ENCODE measurements around the gene INSL4. TPM values are rescaled to one million over a fixed set of nuclear protein-coding genes. Genes with fewer than 3 reads are reported as not detected.
A peak's percentile ranks its signal among the peaks of the same experiment; 100 is the strongest.

Gene INSL4
- total RNA-seq: not detected

- H3K27me3 ChIP-seq: no peaks in the 10 kb centered on the region
- peaks cover 0 to 9% (median under 1%) of the 10 kb centered on the region in 4 donors for H3K9me3 ChIP-seq
- H3K27ac ChIP-seq: no peak within 1 kb of the TSS
- H3K4me1 ChIP-seq: no peaks in the 10 kb centered on the region
- TF ChIP-seq EP300 (IDR thresholded peaks at IDR 0.05): no peak
- TF ChIP-seq CTCF (IDR thresholded peaks at IDR 0.05): no peak
- no peak for TF ChIP-seq POLR2A (IDR thresholded peaks at IDR 0.05)
- H3K4me3 ChIP-seq: no peak within 1 kb of the TSS
- no peaks in the 10 kb centered on the region for H3K36me3 ChIP-seq
- 82 to 89% methylated on average over 2 of the region's 2 CpGs for WGBS, 2 donors
- DNase-seq (ENCODE audit: low spot score in 2 of 2): no peak
These were observed at the start of gene INSL4 for GRCh38 chr9:5231212-5231611. Gene INSL4 (plus strand): TSS chr9:5231419. CDS start chr9:5231524, 105 bp downstream.

GRCh38 chr9:5184776-5185175, 46.4 kb upstream of the INSL4 start:
- TF ChIP-seq CTCF (IDR thresholded peaks at IDR 0.05) (no peak), EP300 (IDR thresholded peaks at IDR 0.05) (no peak), POLR2A (IDR thresholded peaks at IDR 0.05) (no peak)

GRCh38 chr9:5185220-5185840, 45.9 kb upstream of the INSL4 start, which contains the start of gene INSL6:
Gene INSL6 (minus strand): TSS chr9:5185639. CDS start chr9:5185602, 37 bp downstream.
- 93 to 94% methylated on average over 44 of the region's 44 CpGs for WGBS, 2 donors

More at GRCh38 chr9:5184776-5185175, 46.4 kb upstream of the INSL4 start:
- Histone ChIP-seq H3K9me3 (peaks cover 0 to 7% (median 0%) of the 10 kb centered on the region in 4 donors), H3K27me3 (no peaks in the 10 kb centered on the region), H3K27ac (no peak overlapping the region), H3K4me1 (no peaks in the 10 kb centered on the region), H3K4me3 (no peak overlapping the region), H3K36me3 (no peaks in the 10 kb centered on the region)
- no peak for DNase-seq (ENCODE audit: low spot score in 2 of 2)
- WGBS, 2 donors: 71 to 75% methylated on average over 2 of the region's 2 CpGs

GRCh38 chr9:5186416-5187169, 44.6 kb upstream of the INSL4 start:
- H3K4me3 ChIP-seq: no peak overlapping the region
- 35 to 38% methylated on average over 8 of the region's 8 CpGs for WGBS, 2 donors
- no peaks in the 10 kb centered on the region for H3K27me3 ChIP-seq
- no peaks in the 10 kb centered on the region for H3K9me3 ChIP-seq
- H3K4me1 ChIP-seq: no peaks in the 10 kb centered on the region
- peak in 1 of 2 donors; percentile 32 for DNase-seq (ENCODE audit: low spot score in 2 of 2)
- H3K27ac ChIP-seq: no peak overlapping the region
- no peaks in the 10 kb centered on the region for H3K36me3 ChIP-seq
- peak; percentile 26 to 52 (median 34) for TF ChIP-seq CTCF (IDR thresholded peaks at IDR 0.05)
- TF ChIP-seq POLR2A (IDR thresholded peaks at IDR 0.05): no peak

More at GRCh38 chr9:5185220-5185840, 45.9 kb upstream of the INSL4 start, which contains the start of gene INSL6:
- H3K27me3 ChIP-seq: no peaks in the 10 kb centered on the region
- TF ChIP-seq CTCF (IDR thresholded peaks at IDR 0.05) (no peak), POLR2A (IDR thresholded peaks at IDR 0.05) (no peak), EP300 (IDR thresholded peaks at IDR 0.05) (no peak)
- no peaks in the 10 kb centered on the region for H3K4me1 ChIP-seq
- H3K9me3 ChIP-seq: peaks cover 0 to 5% (median 0%) of the 10 kb centered on the region in 4 donors
- no peak for DNase-seq (ENCODE audit: low spot score in 2 of 2)
- H3K36me3 ChIP-seq: no peaks in the 10 kb centered on the region
- no peak within 1 kb of the TSS for H3K27ac ChIP-seq
- H3K4me3 ChIP-seq: no peak within 1 kb of the TSS

Measured in tibial nerve (tissue), 4 donors.